Fibroblast of lung (primary cell): ENCODE results near the gene ADCY5. TPM values are rescaled to one million over a fixed set of nuclear protein-coding genes. Genes with fewer than 3 reads are reported as not detected.

Source experiments
- DNase-seq, 2 donors: peaks; one replicate each; pipeline versions ENCODE4 v3.0.0 to v3.0.0-alpha.2; 2010; ENCODE audit warnings: low read depth in 2 of 2
- H2AFZ ChIP-seq: 2 replicates; pipeline ENCODE4 v1.5.1; 2012; ENCODE audit warnings: low read length, control low read depth, inconsistent platforms
- H3K27ac ChIP-seq: 2 replicates; pipeline ENCODE4 v1.5.1; 2011; ENCODE audit warnings: low read length, control low read depth; ENCODE audit not compliant: insufficient read depth
- H3K27me3 ChIP-seq: 2 replicates; pipeline ENCODE4 v1.5.1; 2011; ENCODE audit warnings: mild to moderate bottlenecking, low read length; ENCODE audit not compliant: control insufficient read depth, insufficient read depth
- H3K36me3 ChIP-seq: 2 replicates; pipeline ENCODE4 v1.5.1; 2011; ENCODE audit warnings: low read length; ENCODE audit not compliant: control insufficient read depth, insufficient read depth
- H3K4me1 ChIP-seq: 2 replicates; pipeline ENCODE4 v1.5.1; 2011; ENCODE audit warnings: low read length; ENCODE audit not compliant: control insufficient read depth, insufficient read depth; ENCODE audit errors: extremely low read depth
- H3K4me2 ChIP-seq: 2 replicates; pipeline ENCODE4 v1.5.1; 2011; ENCODE audit warnings: low read length, control low read depth; ENCODE audit not compliant: insufficient read depth; ENCODE audit errors: extremely low read depth
- H3K4me3 ChIP-seq, 4 experiments: fragments of 200-600 bp in 1 of 4; sonication (generic) in 1 of 4; replicated peaks in 1 of 4; 2 replicates each; pipeline ENCODE4 v1.5.1; 2011 to 2016; ENCODE audit warnings: low read length in 4 of 4, low read depth in 3 of 4, mild to moderate bottlenecking in 3 of 4, control low read depth in 2 of 4, inconsistent platforms in 1 of 4, mixed read lengths in 1 of 4; ENCODE audit not compliant: insufficient read depth in 1 of 4; ENCODE audit errors: control extremely low read depth in 1 of 4
- H3K79me2 ChIP-seq: 2 replicates; pipeline ENCODE4 v1.5.1; 2012; ENCODE audit warnings: mild to moderate bottlenecking, low read length, inconsistent platforms; ENCODE audit not compliant: control insufficient read depth, insufficient read depth
- H3K9ac ChIP-seq: 2 replicates; pipeline ENCODE4 v1.5.1; 2011; ENCODE audit warnings: mild to moderate bottlenecking, low read length, control low read depth; ENCODE audit not compliant: insufficient read depth
- H3K9me3 ChIP-seq: 2 replicates; pipeline ENCODE4 v1.5.1; 2012; ENCODE audit warnings: low read depth, low read length; ENCODE audit not compliant: control insufficient read depth, insufficient read depth
- H4K20me1 ChIP-seq: 2 replicates; pipeline ENCODE4 v1.5.1; 2011; ENCODE audit warnings: low read length; ENCODE audit not compliant: control insufficient read depth, insufficient read depth; ENCODE audit errors: extremely low read depth
- CTCF ChIP-seq, 2 donors: IDR thresholded peaks in 1 of 2; conservative IDR thresholded peaks in 1 of 2; 1 replicate in 1 of 2; 2 replicates in 1 of 2; pipeline ENCODE4 v1.5.1; 2011 to 2012; ENCODE audit warnings: low read length in 2 of 2, control low read depth in 1 of 2, inconsistent platforms in 1 of 2, low read depth in 1 of 2, mild to moderate bottlenecking in 1 of 2
- EZH2 ChIP-seq: IDR thresholded peaks from 2 replicates; pipeline ENCODE4 v1.5.1; 2012; ENCODE audit warnings: low read length, control low read depth, mild to moderate bottlenecking; ENCODE audit errors: missing control alignments
- polyA plus RNA-seq, 2 donors: library from polyadenylated mRNA; depleted of rRNA in 1 of 2; stranded (reverse) in 1 of 2; unstranded in 1 of 2; fragments of >200 nt; gene quantifications; 2 replicates each; pipeline ENCODE4 v1.2.1, GENCODE V29; 2011 to 2012; ENCODE audit warnings: missing spikeins in 1 of 2
- total RNA-seq: library from RNA; depleted of rRNA; stranded (reverse); fragments of >200 nt; gene quantifications from 2 replicates; pipeline ENCODE4 v1.2.1, GENCODE V29; 2014

The ADCY5 gene
- total and polyA plus RNA-seq, 2 donors (not counting 1 experiment from before 2014, with no cell fraction given) = 0.11 to 0.50 TPM

GRCh38 chr3:123338620-123339061 lies 110.2 kb downstream of the ADCY5 start:
- no peak for DNase-seq
- H3K9me3 ChIP-seq = no peaks in the 10 kb centered on the region
- peaks cover 2% of the 10 kb centered on the region for H3K27me3 ChIP-seq
- H3K36me3 ChIP-seq = no peaks in the 10 kb centered on the region
- H3K9ac ChIP-seq = no peak overlapping the region
- no peak overlapping the region for H3K4me2 ChIP-seq
- no peaks in the 10 kb centered on the region for H4K20me1 ChIP-seq
- no peak for TF ChIP-seq CTCF (conservative IDR thresholded peaks at IDR 0.05 in 1 of 2, IDR thresholded peaks at IDR 0.05 in 1 of 2; ENCODE audit: low read depth in 1 of 2, low read length in 2 of 2)
- TF ChIP-seq EZH2 = no peak
- H3K4me1 ChIP-seq = no peaks in the 10 kb centered on the region
- no peak overlapping the region for H2AFZ ChIP-seq
- H3K79me2 ChIP-seq = no peaks in the 10 kb centered on the region
- no peak overlapping the region for H3K4me3 ChIP-seq
- H3K27ac ChIP-seq = no peak overlapping the region

GRCh38 chr3:123337948-123338619 lies 110.8 kb downstream of the ADCY5 start:
- Histone ChIP-seq H3K4me3 (no peak overlapping the region), H3K27me3 (no peaks in the 10 kb centered on the region), H2AFZ (no peak overlapping the region), H4K20me1 (no peaks in the 10 kb centered on the region), H3K4me1 (no peaks in the 10 kb centered on the region), H3K79me2 (no peaks in the 10 kb centered on the region), H3K27ac (no peak overlapping the region), H3K9me3 (no peaks in the 10 kb centered on the region), H3K4me2 (no peak overlapping the region), H3K36me3 (no peaks in the 10 kb centered on the region), H3K9ac (no peak overlapping the region)
- TF ChIP-seq CTCF (conservative IDR thresholded peaks at IDR 0.05 in 1 of 2, IDR thresholded peaks at IDR 0.05 in 1 of 2; ENCODE audit: low read depth in 1 of 2, low read length in 2 of 2) (no peak), EZH2 (no peak)
- DNase-seq = no peak

- H3K27me3 ChIP-seq = no peaks in the 10 kb centered on the region
- no peaks in the 10 kb centered on the region for H3K9me3 ChIP-seq
- H3K9ac ChIP-seq = no peak overlapping the region
- H3K4me1 ChIP-seq = no peaks in the 10 kb centered on the region
- H3K36me3 ChIP-seq = no peaks in the 10 kb centered on the region
- H2AFZ ChIP-seq = no peak overlapping the region
- no peaks in the 10 kb centered on the region for H3K79me2 ChIP-seq
- no peaks in the 10 kb centered on the region for H4K20me1 ChIP-seq
- H3K27ac ChIP-seq = no peak overlapping the region
- TF ChIP-seq CTCF (conservative IDR thresholded peaks at IDR 0.05 in 1 of 2, IDR thresholded peaks at IDR 0.05 in 1 of 2; ENCODE audit: low read depth in 1 of 2, low read length in 2 of 2) = no peak
- H3K4me2 ChIP-seq = no peak overlapping the region
- H3K4me3 ChIP-seq = no peak overlapping the region
- DNase-seq = no peak
These were observed 111.7 kb downstream of the ADCY5 start for GRCh38 chr3:123337226-123337625.
